Fibroblast of skin of left quadriceps (primary cell): ENCODE measurements around the gene RECQL5.
"Not testable (repeated sequence)": the region's sequence is repeated elsewhere in the genome, so short reads cannot be mapped to it uniquely, and the experiment has no call there.

Source experiments
- DNase-seq, 2 experiments: peaks; one replicate each; pipeline ENCODE4 v3.0.0-alpha.2; 2013; ENCODE audit warnings: low read depth in 2 of 2

Gene RECQL5

DNA sequence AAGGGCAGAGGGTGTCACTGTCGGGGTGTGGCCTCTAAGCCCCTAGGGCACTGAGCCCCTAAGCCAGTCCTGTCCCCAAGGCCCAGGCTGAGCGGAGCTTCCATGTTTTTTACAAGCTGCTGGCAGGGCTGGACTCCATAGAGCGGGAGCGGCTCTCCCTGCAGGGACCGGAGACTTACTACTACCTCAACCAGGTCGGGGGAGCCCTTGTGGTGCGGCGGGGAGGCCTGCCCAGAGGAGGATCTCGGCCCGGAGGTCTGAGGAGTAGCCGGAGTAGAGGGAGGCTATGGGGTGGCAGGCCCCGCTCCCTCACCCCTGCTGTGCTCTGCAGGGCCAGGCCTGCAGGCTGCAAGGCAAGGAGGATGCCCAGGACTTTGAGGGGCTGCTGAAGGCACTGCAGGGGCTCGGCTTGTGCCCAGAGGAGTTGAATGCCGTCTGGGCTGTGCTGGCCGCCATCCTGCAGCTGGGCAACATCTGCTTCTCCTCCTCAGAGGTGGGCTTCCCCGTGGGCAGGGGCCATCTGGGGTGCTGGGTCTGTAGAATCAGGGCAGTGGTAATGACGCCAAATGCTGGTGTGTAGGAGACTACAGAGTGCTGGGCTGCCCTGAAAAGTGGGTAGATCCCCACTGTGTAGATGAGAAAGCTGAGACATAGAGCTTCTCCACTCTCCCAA, 74.5 kb downstream of the RECQL5 start:
- no peak for DNase-seq

- DNase-seq: no peak
These were observed 75.1 kb downstream of the RECQL5 start for GRCh38 chr17:75591722-75592302.

GRCh38 chr17:75590849-75591721, 75.9 kb downstream of the RECQL5 start:
- DNase-seq: no peak

GRCh38 chr17:75590314-75590761, 76.6 kb downstream of the RECQL5 start:
- DNase-seq: no peak

- no peak for DNase-seq
These were observed 77.0 kb downstream of the RECQL5 start for GRCh38 chr17:75589919-75590303.

DNA sequence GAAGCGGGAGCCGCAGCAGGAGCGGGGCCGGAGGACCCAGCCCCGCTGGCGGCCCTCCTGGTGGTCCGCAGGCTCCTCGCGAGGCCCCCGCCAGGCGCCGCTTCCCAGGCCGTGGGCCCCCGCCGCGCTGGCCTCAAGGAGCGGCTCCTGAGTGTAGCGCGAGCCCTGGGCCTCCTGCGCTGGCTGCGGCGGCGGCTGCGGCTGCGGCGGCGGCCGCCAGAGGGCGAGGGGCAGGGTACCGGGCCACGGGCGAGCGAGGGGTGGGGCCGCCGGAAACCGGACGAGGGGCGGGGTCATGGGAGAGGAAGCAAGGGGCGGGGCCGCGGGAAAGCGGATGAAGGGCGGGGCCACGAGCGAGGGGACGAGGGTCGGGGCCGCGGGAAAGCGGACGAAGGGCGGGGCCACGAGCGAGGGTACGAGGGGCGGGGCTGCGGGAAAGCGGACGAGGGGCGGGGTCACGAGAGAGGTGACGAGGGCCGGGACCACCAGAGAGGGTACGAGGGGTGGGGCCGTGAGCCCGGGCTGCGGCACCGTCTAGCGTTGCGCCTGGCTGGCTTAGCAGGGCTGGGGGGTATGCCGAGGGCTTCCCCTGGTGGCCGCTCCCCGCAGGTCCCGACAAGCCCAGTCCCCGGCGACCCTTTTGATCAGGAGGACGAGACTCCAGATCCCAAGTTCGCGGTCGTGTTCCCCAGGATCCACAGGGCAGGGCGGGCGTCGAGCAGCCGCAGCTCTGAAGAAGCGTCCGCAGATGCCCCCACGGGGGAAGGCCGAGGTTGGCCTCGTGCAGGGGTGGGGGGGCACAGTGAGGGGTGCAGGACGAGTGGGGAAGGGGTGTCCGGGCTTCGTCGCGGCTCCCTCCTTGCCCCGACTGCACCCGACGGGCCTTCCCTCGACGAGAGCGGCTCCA, 77.7 kb downstream of the RECQL5 start:
- DNase-seq: peak; percentile 64 to 67

DNA sequence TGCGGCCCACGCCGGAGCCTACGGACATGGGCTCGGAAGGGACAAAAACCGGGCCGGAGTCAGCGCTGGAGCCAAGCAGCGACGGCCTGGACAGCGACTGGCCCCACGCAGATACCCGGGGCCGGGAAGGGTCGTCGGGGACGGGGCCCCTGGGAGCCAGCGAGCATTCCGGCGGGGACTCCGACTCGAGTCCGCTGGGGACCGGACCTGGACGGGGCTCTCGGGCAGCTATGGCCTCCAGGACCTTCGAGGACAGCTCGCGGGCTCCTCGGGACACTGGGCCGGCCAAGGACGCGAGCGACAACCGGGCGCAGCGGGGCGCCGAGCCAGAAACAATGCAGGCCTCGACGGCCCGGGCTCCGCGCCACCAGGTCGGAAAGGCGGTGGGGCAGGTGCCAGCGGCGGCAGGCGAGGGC, 78.3 kb downstream of the RECQL5 start:
- no peak for DNase-seq

- peak in 1 of 2 experiments; percentile 5 for DNase-seq
These were observed 79.0 kb downstream of the RECQL5 start, which contains the start of gene MYO15B for GRCh38 chr17:75587675-75588595. MYO15B (plus strand) TSS chr17:75587800; CDS start chr17:75588058, 258 bp downstream.

DNA sequence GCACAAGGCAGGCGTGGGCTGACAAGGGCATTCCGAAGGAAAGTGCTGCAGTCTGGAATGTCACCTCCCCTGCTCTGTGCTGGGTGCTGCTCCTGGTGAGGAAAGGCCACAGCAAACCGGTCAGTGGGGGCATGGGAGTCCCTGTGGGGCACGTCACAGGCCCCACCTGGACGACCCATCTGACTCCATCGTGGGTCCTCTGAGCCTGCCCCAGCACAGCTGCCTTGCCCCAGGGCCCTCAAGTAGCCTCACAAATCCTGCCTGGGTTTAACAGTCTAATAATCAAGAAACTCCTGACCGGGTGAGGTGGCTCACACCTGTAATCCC, 82.1 kb downstream of the RECQL5 start:
- DNase-seq: no peak

GRCh38 chr17:75583197-75583596, 83.8 kb downstream of the RECQL5 start:
- DNase-seq: not testable (repeated sequence)

- not testable (repeated sequence) for DNase-seq
These were observed 85.7 kb downstream of the RECQL5 start for GRCh38 chr17:75581121-75581725.
